Daoy (cell line): Measurements from ENCODE around the gene CCT7. TPM values are rescaled to one million over a fixed set of nuclear protein-coding genes. Genes with fewer than 3 reads are reported as not detected.
A peak's percentile ranks its signal among the peaks of the same experiment; 100 is the strongest.
"Not testable (repeated sequence)": the region's sequence is repeated elsewhere in the genome, so short reads cannot be mapped to it uniquely, and the experiment has no call there.

Experiments
- DNase-seq: peaks from one replicate; pipeline ENCODE4 v3.0.0-alpha.2; 2015; ENCODE audit warnings: low read depth
- total RNA-seq: library from RNA; depleted of rRNA; stranded (reverse); fragments of >200 nt; shearing (Covaris generic); gene quantifications from 2 replicates; pipeline ENCODE4 v1.2.3, GENCODE V29; 2014

The CCT7 gene
- total RNA-seq, 1 experiment from 2014 or later, result 695 TPM

- DNase-seq, result no peak
Measured at GRCh38 chr2:73254343-73255006, 20.4 kb downstream of the CCT7 start.

- no peak for DNase-seq
Measured at GRCh38 chr2:73255007-73255644, 21.0 kb downstream of the CCT7 start.

GRCh38 chr2:73255907-73256617 is 22.0 kb downstream of the CCT7 start:
- no peak for DNase-seq

- DNase-seq, result no peak
Measured at GRCh38 chr2:73256618-73256922, 22.5 kb downstream of the CCT7 start.

GRCh38 chr2:73257021-73257420 is 22.9 kb downstream of the CCT7 start:
- no peak for DNase-seq

- no peak for DNase-seq
Measured at GRCh38 chr2:73257425-73258125, 23.5 kb downstream of the CCT7 start.

GRCh38 chr2:73258186-73258912 is 24.2 kb downstream of the CCT7 start:
- DNase-seq, result no peak

GRCh38 chr2:73258913-73259215 is 24.8 kb downstream of the CCT7 start:
- DNase-seq, result no peak

GRCh38 chr2:73259276-73259675 is 25.2 kb downstream of the CCT7 start:
- DNase-seq, result no peak

- DNase-seq, result no peak
Measured at GRCh38 chr2:73259704-73260337, 25.7 kb downstream of the CCT7 start.

GRCh38 chr2:73260338-73260984 is 26.4 kb downstream of the CCT7 start:
- DNase-seq, result peak; percentile 53

- no peak for DNase-seq
Measured at GRCh38 chr2:73262108-73262651, 28.1 kb downstream of the CCT7 start.

- not testable (repeated sequence) for DNase-seq
Measured at GRCh38 chr2:73262691-73263429, 28.8 kb downstream of the CCT7 start.

- DNase-seq, result no peak
Measured at GRCh38 chr2:73263540-73264331, 29.6 kb downstream of the CCT7 start.

- DNase-seq, result no peak
Measured at GRCh38 chr2:73264332-73264606, 30.2 kb downstream of the CCT7 start.

- DNase-seq, result no peak
Measured at GRCh38 chr2:73264783-73265182, 30.7 kb downstream of the CCT7 start.

- DNase-seq, result no peak
Measured at GRCh38 chr2:73265298-73266060, 31.4 kb downstream of the CCT7 start.

GRCh38 chr2:73266061-73266901 is 32.2 kb downstream of the CCT7 start:
- DNase-seq, result peak; percentile 45
